Right atrium auricular region (tissue), 2 donors: ENCODE measurements around the gene FAM222B. TPM values are rescaled to one million over a fixed set of nuclear protein-coding genes. Genes with fewer than 3 reads are reported as not detected.

Experiments used
- DNase-seq: peaks from one replicate; pipeline ENCODE4 v3.0.0-alpha.2; 2019; ENCODE audit warnings: low spot score
- H3K27ac ChIP-seq, 2 donors: fragments of 200-600 bp; sonication (generic); 1 replicate in 1 of 2; 2 replicates in 1 of 2; pipeline ENCODE4 v1.5.1; 2016 to 2019
- H3K27me3 ChIP-seq, 2 donors: fragments of 200-600 bp; sonication (generic); one replicate each; pipeline versions ENCODE4 v1.5.1 to v1.6.0; 2017 to 2019
- H3K36me3 ChIP-seq: fragments of 200-600 bp; sonication (generic); one replicate; pipeline ENCODE4 v1.5.1; 2016
- H3K4me1 ChIP-seq, 2 donors: fragments of 200-600 bp; sonication (generic); one replicate each; pipeline versions ENCODE4 v1.5.1 to v1.6.0; 2017 to 2019
- H3K4me3 ChIP-seq, 2 donors: fragments of 200-600 bp; sonication (generic); 1 replicate in 1 of 2; 2 replicates in 1 of 2; pipeline ENCODE4 v1.5.1; 2017 to 2019; ENCODE audit warnings: mild to moderate bottlenecking in 1 of 2, moderate library complexity in 1 of 2
- H3K9me3 ChIP-seq, 2 donors: fragments of 200-600 bp; sonication (generic); one replicate each; pipeline ENCODE4 v1.5.1; 2019
- CTCF ChIP-seq, 2 donors: fragments of 200-600 bp; sonication (generic); IDR thresholded peaks; one replicate each; pipeline ENCODE4 v1.5.1; 2019; ENCODE audit warnings: antibody characterized with exemption in 2 of 2
- total RNA-seq, 2 donors: library from RNA; depleted of rRNA; stranded (reverse); fragments of >200 nt; gene quantifications; one replicate each; pipeline ENCODE4 v1.1.0, GENCODE V29; 2016

FAM222B gene
- total RNA-seq, 2 donors from 2014 or later = 26.5 to 30.0 TPM

- Histone ChIP-seq H3K9me3 (no peaks in the 10 kb centered on the region), H3K36me3 (peaks cover 27% of the 10 kb centered on the region)
Measured at GRCh38 chr17:28759256-28759865, 83.2 kb downstream of the FAM222B start.

GRCh38 chr17:28758411-28759121 is 84.0 kb downstream of the FAM222B start:
- H3K4me1 ChIP-seq = peaks cover 0 to 20% of the 10 kb centered on the region in 2 donors
- no peak overlapping the region for H3K27ac ChIP-seq
- no peak for TF ChIP-seq CTCF (IDR thresholded peaks at IDR 0.05)
- no peak overlapping the region for H3K4me3 ChIP-seq
- no peak for DNase-seq
- H3K36me3 ChIP-seq = peaks cover 24% of the 10 kb centered on the region
- no peaks in the 10 kb centered on the region for H3K9me3 ChIP-seq
- no peaks in the 10 kb centered on the region for H3K27me3 ChIP-seq

More at GRCh38 chr17:28759256-28759865, 83.2 kb downstream of the FAM222B start:
- no peak overlapping the region for H3K27ac ChIP-seq
- TF ChIP-seq CTCF (IDR thresholded peaks at IDR 0.05) = no peak
- peaks cover 0 to 23% of the 10 kb centered on the region in 2 donors for H3K4me1 ChIP-seq
- no peaks in the 10 kb centered on the region for H3K27me3 ChIP-seq
- H3K4me3 ChIP-seq = no peak overlapping the region
- DNase-seq = no peak

- no peak overlapping the region for H3K27ac ChIP-seq
- H3K4me3 ChIP-seq = no peak overlapping the region
- no peaks in the 10 kb centered on the region for H3K27me3 ChIP-seq
- peaks cover 24% of the 10 kb centered on the region for H3K36me3 ChIP-seq
- DNase-seq = no peak
- TF ChIP-seq CTCF (IDR thresholded peaks at IDR 0.05) = no peak
- peaks cover 0 to 8% of the 10 kb centered on the region in 2 donors for H3K4me1 ChIP-seq
- H3K9me3 ChIP-seq = no peaks in the 10 kb centered on the region
Measured at GRCh38 chr17:28756049-28756804, 86.4 kb downstream of the FAM222B start.

- TF ChIP-seq CTCF (IDR thresholded peaks at IDR 0.05) = no peak
- no peak for DNase-seq
- Histone ChIP-seq H3K4me3 (no peak overlapping the region), H3K4me1 (peaks cover 0 to under 1% of the 10 kb centered on the region in 2 donors), H3K36me3 (peaks cover 24% of the 10 kb centered on the region), H3K27me3 (no peaks in the 10 kb centered on the region), H3K9me3 (no peaks in the 10 kb centered on the region), H3K27ac (no peak overlapping the region)
Measured at GRCh38 chr17:28755486-28755885, 87.1 kb downstream of the FAM222B start.

GRCh38 chr17:28751600-28752366 is 90.8 kb downstream of the FAM222B start:
- no peak overlapping the region for H3K27ac ChIP-seq
- H3K36me3 ChIP-seq = peaks cover 11% of the 10 kb centered on the region
- no peak overlapping the region for H3K4me3 ChIP-seq
- no peaks in the 10 kb centered on the region for H3K27me3 ChIP-seq
- peaks cover 2 to 18% of the 10 kb centered on the region in 2 donors for H3K4me1 ChIP-seq
- no peaks in the 10 kb centered on the region for H3K9me3 ChIP-seq
- TF ChIP-seq CTCF (IDR thresholded peaks at IDR 0.05) = no peak
- no peak for DNase-seq
